Stimulated activated CD4-positive, alpha-beta T cell treated with anti-CD3 and anti-CD28 coated beads, Interleukin-2, amount 100 ng/mL, for 4 hours (primary cell): Measurements from ENCODE around the gene CKB.
A peak's percentile ranks its signal among the peaks of the same experiment; 100 is the strongest.

ENCODE experiments used
- DNase-seq: peaks from one replicate; pipeline ENCODE4 v3.0.0-alpha.2; 2020; ENCODE audit warnings: low read depth

The CKB gene

DNA sequence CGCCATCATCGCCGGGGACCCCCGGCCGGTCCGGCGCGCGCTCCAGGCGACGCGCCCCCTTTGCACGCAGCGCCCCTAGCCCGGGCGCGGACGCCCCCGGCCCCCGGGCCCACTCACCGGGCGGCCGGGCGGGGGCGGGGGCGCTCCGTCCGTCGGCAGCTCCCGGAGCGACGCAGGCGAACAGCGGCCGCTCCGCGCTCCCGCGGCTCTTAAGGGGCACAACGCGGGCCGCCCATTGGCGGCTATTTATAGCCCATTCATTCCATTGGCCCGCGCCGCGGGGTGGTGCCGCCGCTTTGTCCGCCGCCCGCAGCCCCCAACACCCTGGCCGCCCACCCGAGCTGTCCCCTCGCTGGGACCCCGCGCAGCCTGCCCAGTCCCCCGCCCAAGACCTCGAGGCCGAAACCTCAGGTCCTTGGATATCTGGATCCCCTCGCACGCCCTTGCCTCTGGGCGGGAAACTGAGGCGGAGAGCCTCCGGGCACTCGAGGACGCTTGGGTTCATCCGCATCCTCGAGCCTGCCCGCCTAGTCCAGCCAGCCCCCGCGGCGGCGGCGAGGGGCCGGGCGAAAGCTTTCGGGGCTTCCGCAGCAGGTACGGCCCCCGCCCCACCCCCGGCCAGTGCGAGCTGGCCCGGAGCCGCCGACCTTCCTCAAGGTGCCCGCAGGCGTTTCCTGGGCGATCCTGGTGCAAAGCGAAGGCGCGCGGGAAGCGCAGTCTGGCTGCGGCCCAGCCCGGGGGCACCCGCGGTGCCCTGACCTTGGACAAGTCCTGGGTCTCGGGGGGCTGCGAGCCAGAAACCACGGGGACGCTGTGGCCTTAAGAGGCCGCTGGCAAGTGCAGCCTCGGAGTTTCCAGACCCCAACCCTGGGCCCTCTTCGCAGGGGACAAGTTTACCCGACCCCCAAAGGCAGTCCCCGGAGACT, at the start of gene CKB:
Gene CKB, minus strand, starts transcription at position 182 of the 926 bp plus-strand sequence. CDS start 337 bp downstream, outside the sequence.
- no peak for DNase-seq

DNA sequence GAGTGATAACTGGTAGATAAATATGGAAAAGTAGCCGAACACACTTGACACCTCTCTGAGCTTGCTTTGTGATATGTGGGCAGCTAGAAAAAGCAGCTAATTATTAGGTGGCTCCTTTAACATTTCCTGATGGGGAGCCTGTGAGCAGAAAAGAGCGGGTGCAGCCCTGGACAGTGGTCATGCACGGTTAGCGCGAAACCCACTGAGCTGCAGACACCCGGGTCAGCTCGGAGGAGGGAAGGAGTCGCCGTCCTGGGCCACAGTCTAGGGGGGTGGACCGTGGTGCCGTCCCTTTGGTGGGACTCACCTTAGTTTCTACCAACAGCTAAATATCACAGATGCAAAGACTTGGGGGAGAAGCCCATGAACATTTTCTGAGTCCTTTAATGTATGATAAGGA, 46.8 kb upstream of the CKB start:
- DNase-seq = no peak

DNA sequence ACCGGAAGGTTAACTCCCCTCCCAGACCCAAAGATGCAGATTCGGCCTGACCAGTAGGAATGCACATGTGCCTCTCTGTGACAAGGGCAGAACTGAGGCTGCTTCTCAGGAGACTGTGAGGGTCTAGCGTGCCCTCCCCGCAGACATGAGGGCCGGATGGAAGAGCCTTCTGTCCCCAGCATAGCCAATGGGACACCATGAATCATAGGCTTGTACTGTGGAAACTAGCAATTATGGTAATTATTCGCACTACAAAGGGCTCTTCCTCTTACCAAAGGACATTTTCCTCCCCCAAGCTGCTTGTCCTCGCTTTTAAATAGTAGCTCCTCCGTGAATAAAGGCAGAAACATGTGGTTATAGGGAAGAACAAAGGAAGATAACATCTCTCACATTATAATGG, 46.3 kb upstream of the CKB start:
- DNase-seq = no peak

DNA sequence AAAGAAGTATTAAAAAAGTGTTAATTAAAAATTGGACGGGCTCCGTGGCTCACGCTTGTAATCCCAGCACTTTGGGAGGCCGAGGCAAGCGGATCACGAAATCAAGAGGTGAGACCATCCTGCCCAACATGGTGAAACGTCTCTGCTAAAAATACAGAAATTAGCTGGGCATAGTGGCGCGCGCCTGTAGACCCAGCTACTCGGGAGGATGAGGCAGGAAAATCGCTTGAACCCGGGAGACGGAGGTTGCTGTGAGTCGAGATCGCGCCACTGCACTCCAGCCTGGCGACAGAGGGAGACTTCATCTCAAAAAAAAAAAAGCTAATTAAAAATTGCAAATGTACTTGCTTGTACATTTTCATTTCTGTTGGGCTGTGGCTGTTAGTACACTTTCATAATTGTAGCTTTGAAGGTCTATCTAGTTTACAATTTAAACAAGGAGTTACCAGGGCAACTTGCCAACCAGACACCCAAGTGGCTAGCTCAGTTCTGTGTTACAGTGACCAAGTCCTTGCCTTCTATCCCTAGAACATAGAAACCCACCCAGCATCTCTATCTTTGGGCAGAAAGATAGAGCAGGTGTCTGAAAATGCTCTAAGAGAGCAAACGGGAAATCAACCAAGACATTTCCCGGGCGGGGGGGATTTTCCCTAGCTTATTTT, 41.3 kb upstream of the CKB start:
- DNase-seq = no peak

DNA sequence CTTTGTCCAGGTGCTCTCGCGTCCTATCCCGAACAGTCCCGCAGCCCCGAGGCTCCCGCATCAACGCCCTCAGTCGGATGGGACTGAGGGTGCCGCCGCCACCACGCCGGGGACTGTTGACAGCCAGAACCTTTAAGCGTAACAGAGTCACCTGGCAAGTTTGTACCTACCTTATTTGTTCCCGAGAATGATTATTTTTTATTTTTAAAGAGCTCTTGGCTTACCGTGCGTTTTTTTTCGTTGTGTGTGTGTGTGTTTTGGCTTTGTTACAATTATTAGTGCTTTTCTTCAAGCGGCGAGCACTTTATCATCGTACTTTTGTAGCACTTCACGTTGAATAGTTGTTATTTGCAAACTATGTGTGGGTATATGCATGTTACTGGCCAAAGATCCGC, 40.6 kb upstream of the CKB start:
- DNase-seq = no peak

DNA sequence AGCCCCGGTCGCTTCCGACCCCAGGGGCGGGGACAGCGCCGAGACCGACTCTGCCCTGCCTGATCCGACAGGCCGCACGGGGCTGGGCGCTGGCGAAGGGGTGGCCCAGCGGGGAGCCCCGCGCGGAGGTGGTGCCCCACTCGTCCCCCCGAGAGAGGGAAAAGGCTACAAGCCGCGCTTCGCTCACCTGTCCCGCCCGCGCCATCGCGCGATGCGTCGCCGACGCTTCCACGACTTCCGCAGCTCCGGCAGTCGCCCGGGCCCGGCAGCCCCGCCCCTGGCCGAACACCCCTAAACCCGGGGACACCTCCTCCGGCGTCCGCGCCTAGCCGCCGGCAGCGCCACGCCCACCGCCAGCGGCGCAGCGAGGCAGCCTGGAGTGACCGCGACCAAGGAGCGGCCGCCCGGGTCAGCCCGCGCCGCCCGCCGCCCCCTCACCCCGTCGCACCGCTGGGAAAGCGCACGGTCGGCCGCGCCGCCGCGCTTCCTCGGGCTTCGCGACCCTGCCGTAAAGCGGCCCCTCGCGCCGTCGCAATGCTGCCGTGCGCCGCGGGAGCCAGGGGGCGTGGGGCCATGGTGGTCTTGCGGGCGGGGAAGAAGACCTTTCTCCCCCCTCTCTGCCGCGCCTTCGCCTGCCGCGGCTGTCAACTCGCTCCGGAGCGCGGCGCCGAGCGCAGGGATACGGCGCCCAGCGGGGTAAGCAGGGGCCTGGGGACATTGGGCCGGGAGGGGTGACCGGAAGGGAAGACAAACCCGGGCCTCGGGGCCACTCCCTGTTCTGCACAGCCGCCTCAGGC, 40.0 kb upstream of the CKB start, which contains the start of the genes BAG5 and COA8:
Gene BAG5, minus strand, starts transcription at position 229 of the 797 bp plus-strand sequence. CDS start 1,493 bp downstream, outside the sequence.
Gene COA8, plus strand, starts transcription at position 532 of the 797 bp plus-strand sequence. Its CDS starts 42 bp downstream, at position 574.
- DNase-seq = peak; percentile 82

DNA sequence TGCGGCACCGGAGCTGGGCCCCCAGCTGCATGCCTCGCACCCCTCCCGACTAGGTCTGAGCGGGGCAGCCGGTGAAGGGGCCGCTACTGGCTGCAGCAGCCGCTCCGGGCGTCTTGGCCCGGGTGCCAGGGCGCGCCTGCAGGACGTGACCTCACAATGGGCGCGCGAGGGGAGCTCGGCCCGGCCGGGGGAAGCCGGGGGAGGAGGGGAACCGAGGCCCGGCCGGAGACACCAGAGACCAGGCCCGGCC, 39.5 kb upstream of the CKB start:
- no peak for DNase-seq

DNA sequence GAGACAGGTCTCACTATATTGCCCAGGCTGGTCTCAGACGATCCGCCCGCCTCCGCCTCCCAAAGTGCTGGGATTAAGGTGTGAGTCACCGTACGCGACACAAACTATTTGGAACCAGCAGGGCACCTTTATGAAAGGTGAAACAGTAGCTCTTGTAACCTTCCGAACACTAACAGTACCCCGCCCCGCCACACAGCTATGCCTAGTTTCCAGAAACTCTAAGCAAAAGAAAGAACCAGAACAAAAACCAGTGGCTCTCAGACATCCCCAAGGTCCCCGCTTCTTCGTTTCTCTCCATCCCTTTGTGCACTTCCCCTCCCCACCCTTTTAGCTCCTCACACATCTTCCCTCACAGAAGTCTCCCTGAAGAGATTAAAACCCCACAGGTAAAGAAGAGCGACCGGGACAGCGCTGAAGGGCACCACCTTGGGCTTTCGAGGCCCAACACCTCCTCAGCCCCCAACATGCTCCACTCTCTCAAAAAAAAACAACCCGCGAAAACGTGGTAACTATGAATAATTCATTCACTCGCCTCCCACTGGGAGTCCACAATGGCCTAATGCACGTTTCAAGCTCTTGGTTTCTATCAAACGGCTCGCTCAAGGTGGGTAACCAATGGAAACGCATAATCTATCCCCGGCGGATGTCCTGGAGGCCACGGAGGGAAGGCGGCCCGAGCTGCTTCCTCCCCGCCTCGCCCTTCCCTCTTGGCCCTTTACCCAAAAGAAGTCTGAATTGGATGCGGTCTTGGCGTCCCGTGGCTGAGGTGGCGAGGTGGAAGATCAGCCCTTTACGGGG, 39.0 kb upstream of the CKB start:
- DNase-seq = peak; percentile 22

DNA sequence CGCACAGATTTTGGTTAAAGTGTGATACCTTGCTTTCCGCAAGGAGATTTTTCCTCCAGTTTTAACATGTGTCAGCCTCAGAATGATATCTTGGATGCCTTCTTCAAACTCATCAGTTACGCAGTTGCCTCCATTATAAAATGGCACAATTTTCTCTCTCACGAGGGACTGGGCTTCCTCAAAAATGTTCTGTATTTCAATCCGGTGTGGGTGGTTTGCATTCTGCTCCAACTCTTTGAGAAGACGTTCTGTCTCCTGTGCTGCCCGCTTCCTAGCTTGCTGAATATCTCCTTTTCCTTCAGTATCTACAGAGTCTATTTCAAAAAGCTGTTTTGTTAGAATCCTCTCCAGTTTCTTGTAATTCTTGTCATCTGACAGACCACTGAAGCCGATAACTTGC, 38.1 kb upstream of the CKB start:
- no peak for DNase-seq

DNA sequence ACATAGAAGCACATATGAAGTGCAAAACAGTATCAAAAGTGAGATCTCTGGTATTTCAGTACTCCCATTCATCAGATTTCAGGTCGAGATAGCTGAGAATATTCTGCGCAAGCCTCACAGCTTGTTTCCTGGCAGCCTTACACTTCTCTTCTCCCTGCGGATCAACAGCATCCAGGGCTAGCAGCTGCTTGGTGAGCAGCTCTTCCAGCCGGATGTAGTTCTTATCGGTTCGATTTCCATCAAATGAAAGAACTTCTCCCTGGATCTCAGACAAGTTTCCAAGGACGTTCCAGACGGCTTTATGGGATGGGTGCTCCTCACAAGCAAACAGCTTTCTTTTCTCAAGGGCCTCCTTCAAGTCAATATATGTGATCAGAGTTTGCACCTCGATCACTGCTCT, 37.1 kb upstream of the CKB start:
- DNase-seq = no peak

DNA sequence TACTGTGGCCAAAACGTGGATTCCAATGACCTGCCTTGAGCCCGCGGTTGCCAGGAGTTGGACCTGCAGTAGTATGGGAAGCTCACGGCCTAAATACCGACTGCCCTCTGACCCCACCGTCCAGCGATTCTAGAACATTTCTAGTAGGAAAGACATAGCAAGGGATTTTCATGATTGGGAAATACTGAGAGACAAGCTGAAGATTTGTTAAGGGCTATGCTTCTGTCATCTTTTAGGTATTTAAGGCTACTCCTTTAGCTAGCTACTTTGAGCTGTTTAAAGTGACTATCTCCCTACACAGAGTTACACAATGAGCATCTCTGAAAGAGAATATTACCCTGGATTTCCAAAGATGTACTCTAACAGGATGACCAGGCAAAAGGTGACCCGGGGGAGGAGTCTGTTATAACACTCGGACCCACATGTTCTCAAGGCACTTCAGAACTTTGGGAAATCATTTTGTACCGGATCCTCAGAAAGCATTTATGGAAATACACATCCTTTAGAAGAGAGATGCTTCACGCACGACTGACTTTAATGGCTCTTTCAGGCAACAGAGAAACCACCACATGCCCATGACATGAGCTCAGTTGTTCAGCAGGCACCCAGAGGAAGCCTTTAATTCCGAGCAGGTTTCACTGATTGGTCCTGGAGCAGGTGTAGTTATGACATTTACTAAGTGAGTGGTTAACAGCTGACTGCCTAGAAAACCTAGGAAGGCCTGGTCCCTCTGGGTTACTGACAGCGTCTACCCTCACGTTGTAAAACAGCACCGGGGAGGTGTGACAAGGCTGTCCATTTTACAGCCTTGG, 35.6 kb upstream of the CKB start:
- no peak for DNase-seq

DNA sequence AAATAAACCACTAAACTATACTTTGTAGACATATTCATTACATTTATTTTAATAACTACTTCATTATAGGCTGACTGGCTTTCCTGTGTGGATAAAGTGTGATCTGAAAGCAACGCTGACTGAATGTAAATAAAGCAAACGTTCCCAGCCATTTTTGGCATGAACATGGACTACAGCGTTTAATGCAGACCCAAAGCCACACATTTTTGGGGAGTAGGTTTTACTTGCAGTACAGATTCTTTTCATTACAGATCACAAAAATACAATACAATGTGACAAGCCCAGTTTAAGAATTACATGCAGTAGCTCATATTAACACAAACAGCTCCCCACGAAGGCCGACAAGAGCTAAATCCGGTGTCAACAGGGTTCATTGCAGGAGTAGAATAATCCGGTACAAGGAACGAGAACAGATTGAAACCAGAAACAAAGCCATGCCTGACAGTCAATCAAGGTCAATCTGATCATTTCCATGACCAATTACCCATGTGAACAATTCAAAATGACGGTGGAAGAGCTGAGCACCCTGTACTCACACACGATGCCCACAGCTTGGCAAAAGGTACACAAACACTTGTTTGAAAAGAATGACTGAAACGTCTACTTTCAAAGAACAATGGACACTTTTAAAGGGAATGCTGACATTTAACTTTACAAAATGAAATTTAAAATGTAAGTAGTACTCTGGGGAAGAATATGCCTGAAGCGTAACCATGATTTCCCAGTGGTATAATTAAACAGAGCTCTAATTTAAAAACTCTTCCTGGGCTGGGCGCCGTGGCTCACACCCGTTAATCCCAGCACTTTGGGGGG, 34.5 kb upstream of the CKB start:
- no peak for DNase-seq

DNA sequence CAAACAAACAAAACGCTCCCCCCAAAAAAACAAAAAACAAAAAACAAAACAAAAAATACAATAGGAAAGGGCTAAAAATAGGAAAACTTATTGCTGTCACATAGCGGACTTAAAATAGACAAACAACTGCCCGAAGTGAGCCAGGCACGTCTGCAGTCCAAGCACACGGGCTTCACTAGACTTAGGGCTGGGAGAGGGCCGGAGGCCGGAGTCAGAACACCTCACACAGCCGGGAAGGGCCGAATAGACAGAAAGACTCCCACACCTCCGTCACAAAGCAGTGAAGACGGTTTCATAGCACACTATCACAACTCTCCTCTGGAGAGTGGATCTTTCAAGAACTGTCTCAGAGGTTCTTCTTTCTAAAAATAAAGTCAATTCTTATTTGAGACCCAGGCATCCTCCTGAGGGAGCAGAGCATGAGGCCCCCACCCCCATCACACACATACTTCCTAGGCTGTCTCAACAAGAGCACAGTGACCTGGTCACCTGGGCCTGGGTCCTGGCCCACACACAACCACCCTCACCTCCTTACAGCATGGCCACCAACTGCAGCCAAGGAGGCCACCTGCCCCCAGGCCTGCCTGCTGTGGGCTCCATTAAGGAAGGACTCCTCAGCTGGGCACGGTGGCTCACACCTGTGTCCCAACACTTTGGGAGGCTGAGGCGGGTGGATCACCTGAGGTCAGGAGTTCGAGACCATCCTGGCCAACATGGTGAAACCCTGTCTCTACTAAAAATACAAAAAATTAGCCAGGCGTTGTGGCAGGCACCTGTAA, 33.1 kb upstream of the CKB start:
- DNase-seq = no peak

DNA sequence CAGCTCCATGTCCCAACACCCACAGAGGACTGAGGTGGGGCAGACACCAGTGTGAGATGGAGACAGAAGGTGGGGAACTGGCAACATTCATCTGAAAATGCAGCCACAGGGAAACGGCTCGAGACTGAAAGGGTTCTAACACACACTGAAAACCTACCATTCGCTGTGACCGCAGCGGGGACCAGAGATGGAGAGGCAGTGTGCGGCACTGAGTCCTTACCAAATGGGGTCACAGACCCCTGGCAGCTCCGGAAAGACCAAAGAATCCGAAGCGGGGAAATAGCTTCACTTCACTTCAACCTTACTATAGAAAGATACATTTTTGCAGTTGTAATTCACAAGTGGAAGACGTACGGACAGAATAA, 30.2 kb upstream of the CKB start:
- no peak for DNase-seq

DNA sequence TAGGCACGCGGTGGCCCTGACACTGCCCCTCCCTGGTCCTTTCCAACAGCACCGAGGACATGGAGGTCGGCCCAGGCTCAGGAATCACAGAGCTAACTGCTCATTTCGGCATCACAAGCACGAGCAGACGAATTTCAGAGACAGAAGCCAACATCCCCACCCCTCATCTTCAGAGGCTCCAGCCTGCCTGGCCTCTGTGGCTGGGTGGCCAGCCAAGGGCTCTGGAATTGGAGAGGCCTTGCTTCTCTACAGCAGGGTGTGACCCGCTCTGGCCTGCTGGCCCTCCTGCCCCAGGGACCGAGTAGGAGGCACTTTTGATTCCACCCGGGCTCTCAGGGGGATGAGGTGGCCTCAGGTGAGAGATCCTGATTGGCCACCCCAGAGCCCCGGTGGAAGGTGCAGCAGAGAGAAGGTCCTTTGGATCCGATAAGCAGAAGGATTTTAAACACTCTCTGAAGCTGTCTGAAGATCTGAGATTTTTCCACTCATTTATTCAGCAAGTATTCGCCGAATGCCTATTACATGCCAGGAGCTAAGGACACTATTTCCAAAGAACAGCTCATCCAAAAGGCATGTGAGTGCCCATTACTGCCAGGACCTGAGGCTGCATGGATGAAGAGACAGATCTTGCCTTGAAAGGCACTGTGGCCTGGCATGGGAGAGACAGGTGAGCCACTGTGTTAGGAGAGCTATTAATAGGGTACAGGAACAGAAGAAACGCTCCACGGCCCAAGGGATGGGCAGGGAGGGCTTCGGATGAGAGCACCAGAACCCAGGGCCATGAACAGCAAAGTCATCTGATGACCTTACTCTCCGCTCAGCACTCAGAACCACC, 29.6 kb upstream of the CKB start:
- no peak for DNase-seq

DNA sequence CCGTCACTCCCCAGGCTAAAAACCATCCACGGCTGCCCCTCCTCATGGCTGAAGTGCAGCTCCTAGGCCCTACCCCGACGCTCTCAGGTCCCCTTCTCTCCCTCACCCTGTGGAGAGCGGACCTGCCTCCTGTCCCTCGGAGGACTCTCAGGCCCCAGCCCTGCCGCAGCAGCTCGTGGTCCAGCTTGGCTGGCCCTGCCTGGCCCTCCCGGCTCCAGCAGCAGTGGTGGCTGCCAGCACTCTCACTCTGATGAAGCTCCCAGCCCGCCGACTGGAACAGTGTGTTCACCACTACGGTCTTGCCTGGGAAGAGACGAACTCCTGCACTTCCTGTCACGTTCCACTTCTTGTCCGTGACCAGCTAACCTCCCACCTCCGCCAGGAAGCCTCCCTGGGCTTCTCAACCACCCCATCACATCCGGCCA, 28.7 kb upstream of the CKB start:
- DNase-seq = no peak

DNA sequence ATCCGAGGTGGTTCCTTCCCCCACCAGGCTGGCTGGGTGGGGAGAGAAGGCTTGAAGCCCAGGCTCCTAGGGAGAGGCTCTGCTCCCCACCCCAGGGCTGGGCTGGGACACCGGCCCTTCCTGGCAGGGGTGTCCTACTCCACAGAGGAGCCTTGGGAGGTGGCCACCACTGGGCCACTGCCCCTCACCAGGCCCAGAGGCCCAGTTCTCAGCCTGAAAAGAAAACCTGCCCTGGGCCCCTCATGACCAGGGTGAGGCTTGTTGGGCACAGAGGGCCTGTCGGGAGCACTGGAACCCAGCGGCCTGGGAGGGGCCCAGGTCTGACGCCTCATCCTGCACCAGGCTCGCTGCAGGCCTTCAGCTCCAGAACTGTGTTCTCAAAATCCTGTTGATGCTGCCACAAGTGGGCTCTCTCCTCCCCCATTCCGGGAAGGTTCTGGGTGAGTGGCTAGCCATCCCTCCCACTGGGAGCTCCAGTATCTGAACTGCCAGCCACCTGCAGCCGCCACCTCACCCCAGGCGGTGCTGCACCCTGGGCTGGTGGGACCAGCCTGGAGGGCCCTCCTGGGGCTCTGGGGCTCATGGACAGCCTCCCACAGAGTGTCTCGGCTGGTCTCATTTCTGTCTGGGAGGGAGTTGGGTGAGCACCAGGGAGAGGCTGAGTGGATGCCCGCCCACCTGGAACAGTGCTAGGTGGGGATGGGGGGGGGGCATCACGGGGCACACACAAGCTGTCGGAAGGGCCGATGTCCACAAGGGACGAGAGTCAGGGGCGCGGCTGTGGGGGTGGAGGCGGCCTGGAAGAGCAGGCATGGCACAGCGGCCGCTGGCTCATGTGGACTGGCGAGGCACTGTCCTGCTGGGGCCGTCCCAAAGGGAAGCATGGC, 28.1 kb upstream of the CKB start:
- no peak for DNase-seq
